Activated CD4-positive, alpha-beta memory T cell treated with anti-CD3 and anti-CD28 coated beads, Interleukin-2, amount 10 ng/mL, durations not matched to agents 7 days and 5 days (primary cell): ENCODE data around the gene SNX12. TPM values are rescaled to one million over a fixed set of nuclear protein-coding genes. Genes with fewer than 3 reads are reported as not detected.

Source experiments
- CTCF ChIA-PET: fragments of 350-600 bp; sonication (Branson Sonifier 250); formaldehyde crosslinking; loops from one replicate; lab custom pipeline; 2021; ENCODE audit warnings: antibody characterized with exemption, inconsistent platforms; lab: Charles Lee
- POLR2A ChIA-PET: fragments of 350-600 bp; sonication (Branson Sonifier 250); formaldehyde crosslinking; loops from one replicate; lab custom pipeline; 2021; ENCODE audit warnings: antibody characterized with exemption; lab: Charles Lee
- DNase-seq: peaks from one replicate; pipeline ENCODE4 v3.0.0-alpha.2; 2020
- H3K27ac Mint-ChIP-seq: one replicate; pipeline ENCODE4 v1.8.0; 2021; ENCODE audit warnings: mild to moderate bottlenecking, mixed read lengths
- H3K27me3 Mint-ChIP-seq: one replicate; pipeline ENCODE4 v1.8.0; 2021; ENCODE audit warnings: mixed read lengths
- H3K36me3 Mint-ChIP-seq: one replicate; pipeline ENCODE4 v1.8.0; 2021; ENCODE audit warnings: low read depth, mixed read lengths
- H3K4me1 Mint-ChIP-seq: one replicate; pipeline ENCODE4 v1.8.0; 2021; ENCODE audit warnings: mixed read lengths
- H3K4me3 Mint-ChIP-seq: one replicate; pipeline ENCODE4 v1.8.0; 2021; ENCODE audit warnings: mild to moderate bottlenecking, mixed read lengths
- H3K9me3 Mint-ChIP-seq: one replicate; pipeline ENCODE4 v1.8.0; 2021; ENCODE audit warnings: mixed read lengths
- total RNA-seq, 2 experiments: library from RNA; stranded (reverse); gene quantifications; one replicate each; pipeline ENCODE4 v1.2.3, GENCODE V29; 2021

SNX12 gene
- total RNA-seq, 2 experiments from 2014 or later: 43.2 to 43.5 TPM

- Mint-ChIP-seq H3K4me3 (no peak overlapping the region), H3K9me3 (no peaks in the 10 kb centered on the region), H3K4me1 (peaks cover 61% of the 10 kb centered on the region), H3K27ac (peak overlapping the region; percentile 78), H3K27me3 (peaks cover 2% of the 10 kb centered on the region), H3K36me3 (peaks cover 26% of the 10 kb centered on the region)
- ChIA-PET POLR2A (interaction anchor here (0.9 to 8.4 kb wide), 6 partner anchors 9 to 80 kb away, joined by 3 to 105 read pairs (median 10); partner anchors contain the start of genes IL2RG and MED12), CTCF (interaction anchor here (1.4 to 3.2 kb wide), 2 partner anchors 9 to 27 kb away, joined by 6 to 23 read pairs; partner anchors contain the start of gene IL2RG)
- DNase-seq: no peak
Observed at GRCh38 chrX:71102292-71102691, 34.2 kb upstream of the SNX12 start.

- Mint-ChIP-seq H3K4me3 (no peak overlapping the region), H3K27me3 (peaks cover 2% of the 10 kb centered on the region), H3K36me3 (peaks cover 14% of the 10 kb centered on the region), H3K27ac (no peak overlapping the region), H3K9me3 (no peaks in the 10 kb centered on the region), H3K4me1 (peaks cover 54% of the 10 kb centered on the region)
- ChIA-PET CTCF (interaction anchor here (1.4 to 3.2 kb wide), 3 partner anchors 11 to 29 kb away, joined by 8 to 23 read pairs (median 15); partner anchors contain the start of genes IL2RG and MED12), POLR2A (interaction anchor here (0.5 to 8.4 kb wide), 8 partner anchors 11 to 265 kb away, joined by 3 to 105 read pairs (median 4); partner anchors contain the start of genes IL2RG, MED12 and TAF1)
- no peak for DNase-seq
Observed at GRCh38 chrX:71100581-71101505, 32.7 kb upstream of the SNX12 start.

DNA sequence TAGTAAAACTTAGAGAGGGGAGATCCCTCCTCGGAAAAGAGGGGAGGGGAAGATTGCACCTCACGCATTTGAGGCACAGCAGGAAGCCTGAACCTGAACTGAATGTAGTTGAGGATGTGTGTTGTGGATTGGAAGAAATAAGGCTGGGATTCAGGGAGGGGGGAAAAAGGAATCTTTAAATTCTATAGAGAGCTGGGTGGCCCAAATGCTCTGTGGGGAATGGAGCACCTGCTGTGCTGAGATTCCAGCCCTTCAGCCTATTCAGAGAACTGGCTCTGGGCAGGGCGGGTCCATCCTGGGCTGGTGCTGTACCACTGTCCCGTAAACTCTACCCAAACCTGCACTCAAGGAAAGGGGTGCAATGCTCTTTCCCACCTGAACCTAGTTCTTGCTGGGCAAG, 31.6 kb upstream of the SNX12 start:
- peaks cover 2% of the 10 kb centered on the region for H3K27me3 Mint-ChIP-seq
- no peaks in the 10 kb centered on the region for H3K9me3 Mint-ChIP-seq
- POLR2A ChIA-PET: interaction anchor here (0.6 to 8.4 kb wide), 8 partner anchors 9 to 433 kb away, joined by 3 to 105 read pairs (median 4); partner anchors contain the start of genes IL2RG, MED12, NONO and OGT
- CTCF ChIA-PET: interaction anchor here (0.9 to 2.9 kb wide), 5 partner anchors 9 to 30 kb away, joined by 3 to 19 read pairs (median 10); partner anchors contain the start of genes IL2RG and MED12
- H3K36me3 Mint-ChIP-seq: peaks cover 9% of the 10 kb centered on the region
- peaks cover 53% of the 10 kb centered on the region for H3K4me1 Mint-ChIP-seq
- H3K4me3 Mint-ChIP-seq: no peak overlapping the region
- H3K27ac Mint-ChIP-seq: no peak overlapping the region
- DNase-seq: no peak

DNA sequence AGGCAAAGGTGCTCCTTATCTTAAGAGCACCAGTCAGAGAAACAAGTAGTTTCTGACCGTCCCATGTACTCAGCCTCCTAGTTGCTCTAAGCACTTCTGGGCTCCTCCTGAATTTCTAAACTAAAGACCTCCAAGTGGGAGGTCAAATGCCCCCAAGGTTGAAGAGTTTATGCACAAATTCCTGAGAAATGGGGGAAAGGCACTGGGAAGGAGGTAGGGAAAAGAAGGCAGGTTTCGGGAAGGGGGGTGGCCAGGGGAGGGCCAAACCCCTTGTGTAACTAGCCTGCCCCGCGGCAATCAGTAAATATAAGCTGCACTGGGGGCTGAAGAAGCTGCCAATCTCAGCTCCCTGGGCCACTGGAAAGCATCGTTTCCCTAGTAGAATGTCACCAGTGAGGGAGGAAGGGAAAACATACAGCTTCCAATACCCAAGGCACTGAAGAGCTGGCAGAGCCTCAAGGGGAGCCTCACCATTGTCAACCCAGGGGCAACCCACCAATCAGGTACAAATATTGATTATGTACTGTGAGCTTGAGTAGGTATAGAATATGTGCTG, 30.9 kb upstream of the SNX12 start:
- DNase-seq: no peak
- no peak overlapping the region for H3K4me3 Mint-ChIP-seq
- H3K27ac Mint-ChIP-seq: no peak overlapping the region
- H3K4me1 Mint-ChIP-seq: peaks cover 51% of the 10 kb centered on the region
- H3K36me3 Mint-ChIP-seq: peaks cover 2% of the 10 kb centered on the region
- H3K9me3 Mint-ChIP-seq: no peaks in the 10 kb centered on the region
- POLR2A ChIA-PET: interaction anchor here (0.6 to 8.4 kb wide), 8 partner anchors 10 to 433 kb away, joined by 3 to 105 read pairs (median 4); partner anchors contain the start of genes IL2RG, MED12, NONO and OGT
- CTCF ChIA-PET: interaction anchor here (0.9 to 2.9 kb wide), 5 partner anchors 9 to 31 kb away, joined by 3 to 19 read pairs (median 10); partner anchors contain the start of genes IL2RG and MED12
- H3K27me3 Mint-ChIP-seq: peaks cover 2% of the 10 kb centered on the region

- Mint-ChIP-seq H3K4me3 (no peak overlapping the region), H3K9me3 (no peaks in the 10 kb centered on the region), H3K4me1 (peaks cover 47% of the 10 kb centered on the region), H3K27me3 (peaks cover 2% of the 10 kb centered on the region), H3K27ac (no peak overlapping the region), H3K36me3 (no peaks in the 10 kb centered on the region)
- ChIA-PET POLR2A (interaction anchor here (1.4 to 2.7 kb wide), 2 partner anchors 13 to 20 kb away, joined by 6 to 30 read pairs; partner anchors contain the start of genes IL2RG and MED12), CTCF (interaction anchor here (1.0 to 2.6 kb wide), 4 partner anchors 13 to 128 kb away, joined by 4 to 8 read pairs (median 4); partner anchors contain the start of gene IL2RG)
- DNase-seq: peak; percentile 76
Observed at GRCh38 chrX:71098302-71098701, 30.2 kb upstream of the SNX12 start.

GRCh38 chrX:71096760-71097032, 28.6 kb upstream of the SNX12 start:
- ChIA-PET CTCF (interaction anchor here (1.4 to 2.6 kb wide), 3 partner anchors 22 to 34 kb away, joined by 8 to 9 read pairs (median 9); partner anchors contain the start of gene MED12), POLR2A (interaction anchor here (1.1 to 2.7 kb wide), 5 partner anchors 12 to 85 kb away, joined by 4 to 30 read pairs (median 7); partner anchors contain the start of genes IL2RG and MED12)
- H3K27me3 Mint-ChIP-seq: peaks cover 2% of the 10 kb centered on the region
- peak overlapping the region; percentile 96 for H3K4me3 Mint-ChIP-seq
- no peak for DNase-seq
- no peaks in the 10 kb centered on the region for H3K36me3 Mint-ChIP-seq
- no peaks in the 10 kb centered on the region for H3K9me3 Mint-ChIP-seq
- H3K4me1 Mint-ChIP-seq: peaks cover 36% of the 10 kb centered on the region
- no peak overlapping the region for H3K27ac Mint-ChIP-seq

DNA sequence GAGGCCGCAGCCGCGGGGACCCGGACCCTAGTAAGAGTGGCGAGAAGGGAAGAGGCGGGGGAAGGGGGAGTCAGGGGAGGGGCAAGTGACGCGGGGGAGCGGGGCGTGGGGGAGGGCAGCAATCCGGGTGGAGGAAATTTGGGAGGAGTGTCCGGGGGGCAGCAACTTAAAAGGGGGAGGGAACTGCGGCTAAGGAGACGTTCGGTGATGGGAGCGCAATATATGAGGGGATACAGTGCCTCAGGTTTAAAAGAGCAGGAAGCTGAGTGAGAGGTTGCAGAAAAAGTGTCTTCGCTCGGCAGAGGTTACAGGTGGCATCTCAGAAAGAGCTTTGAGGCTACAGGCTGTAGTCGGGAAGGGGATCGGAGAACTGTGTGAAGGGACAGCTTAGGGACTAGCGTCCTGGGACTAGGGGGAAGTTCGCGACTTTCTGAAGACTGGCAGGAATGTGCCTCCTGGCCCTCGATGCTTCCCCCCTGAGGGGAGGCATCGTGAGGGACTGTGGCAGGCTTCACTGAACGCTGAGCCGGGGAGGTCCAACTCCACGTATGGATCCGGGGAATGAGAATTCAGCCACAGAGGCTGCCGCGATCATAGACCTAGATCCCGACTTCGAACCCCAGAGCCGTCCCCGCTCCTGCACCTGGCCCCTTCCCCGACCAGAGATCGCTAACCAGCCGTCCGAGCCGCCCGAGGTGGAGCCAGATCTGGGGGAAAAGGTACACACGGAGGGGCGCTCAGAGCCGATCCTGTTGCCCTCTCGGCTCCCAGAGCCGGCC, 28.0 kb upstream of the SNX12 start:
- CTCF ChIA-PET: interaction anchor here (0.7 to 2.6 kb wide), 3 partner anchors 10 to 35 kb away, joined by 5 to 9 read pairs (median 8); partner anchors contain the start of gene MED12
- Mint-ChIP-seq H3K36me3 (no peaks in the 10 kb centered on the region), H3K4me1 (peaks cover 34% of the 10 kb centered on the region), H3K4me3 (peak overlapping the region; percentile 96), H3K27me3 (peaks cover 2% of the 10 kb centered on the region), H3K27ac (peak overlapping the region; percentile 66), H3K9me3 (no peaks in the 10 kb centered on the region)
- DNase-seq: no peak
- POLR2A ChIA-PET: interaction anchor here (0.9 to 2.7 kb wide), 6 partner anchors 9 to 86 kb away, joined by 4 to 30 read pairs (median 6); partner anchors contain the start of genes IL2RG and MED12

GRCh38 chrX:71095555-71095980, 27.4 kb upstream of the SNX12 start, which contains the start of gene FOXO4:
FOXO4 (plus strand) TSS chrX:71095851; CDS start chrX:71096529, 678 bp downstream.
- Mint-ChIP-seq H3K27ac (peak within 1 kb of the TSS; percentile 66), H3K4me1 (peaks cover 32% of the 10 kb centered on the region), H3K36me3 (no peaks in the 10 kb centered on the region), H3K27me3 (peaks cover 2% of the 10 kb centered on the region), H3K4me3 (peak within 1 kb of the TSS; percentile 96), H3K9me3 (no peaks in the 10 kb centered on the region)
- peak; percentile 90 for DNase-seq
- ChIA-PET CTCF (interaction anchor here (0.7 to 2.6 kb wide), 3 partner anchors 10 to 35 kb away, joined by 5 to 9 read pairs (median 8); partner anchors contain the start of gene MED12), POLR2A (interaction anchor here (0.9 to 2.7 kb wide), 6 partner anchors 10 to 36 kb away, joined by 3 to 30 read pairs (median 4); partner anchors contain the start of genes IL2RG and MED12)

DNA sequence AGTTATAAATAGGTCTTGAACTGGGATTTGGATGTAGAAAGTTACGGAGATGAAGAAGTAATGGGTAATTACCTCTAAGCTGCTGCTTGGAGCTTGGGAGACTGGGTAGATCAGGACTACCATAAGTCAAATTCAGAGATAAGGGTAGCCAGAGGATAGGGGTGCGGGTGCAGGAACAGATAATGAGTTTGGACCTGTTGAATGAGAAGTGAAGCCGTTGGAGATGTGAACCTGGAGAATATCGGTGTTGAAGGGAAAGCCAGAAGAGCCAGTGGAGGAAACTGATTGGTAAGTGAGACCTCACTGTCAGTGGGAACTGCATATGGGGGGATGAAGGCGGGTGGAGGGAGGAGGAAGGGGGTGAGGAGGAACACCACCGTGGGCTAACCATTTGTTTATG, 26.9 kb upstream of the SNX12 start:
- Mint-ChIP-seq H3K27me3 (peaks cover 2% of the 10 kb centered on the region), H3K27ac (no peak overlapping the region), H3K4me1 (peaks cover 32% of the 10 kb centered on the region), H3K36me3 (no peaks in the 10 kb centered on the region), H3K4me3 (peak overlapping the region; percentile 96), H3K9me3 (no peaks in the 10 kb centered on the region)
- POLR2A ChIA-PET: interaction anchor here (1.0 kb wide), 1 partner anchor 16 kb away, joined by 3 read pairs; the partner anchor contains the start of gene IL2RG
- DNase-seq: no peak
- CTCF ChIA-PET: no interaction called here

GRCh38 chrX:71091263-71091662, 23.1 kb upstream of the SNX12 start:
- no peak for DNase-seq
- H3K9me3 Mint-ChIP-seq: no peaks in the 10 kb centered on the region
- no peaks in the 10 kb centered on the region for H3K27me3 Mint-ChIP-seq
- no peaks in the 10 kb centered on the region for H3K36me3 Mint-ChIP-seq
- H3K27ac Mint-ChIP-seq: no peak overlapping the region
- ChIA-PET CTCF (no interaction called here), POLR2A (no interaction called here)
- H3K4me3 Mint-ChIP-seq: no peak overlapping the region
- peaks cover 18% of the 10 kb centered on the region for H3K4me1 Mint-ChIP-seq

GRCh38 chrX:71085900-71086299, 17.8 kb upstream of the SNX12 start:
- Mint-ChIP-seq H3K4me1 (peaks cover 5% of the 10 kb centered on the region), H3K36me3 (no peaks in the 10 kb centered on the region), H3K4me3 (no peak overlapping the region), H3K27me3 (peaks cover 2% of the 10 kb centered on the region), H3K9me3 (no peaks in the 10 kb centered on the region), H3K27ac (no peak overlapping the region)
- ChIA-PET POLR2A (interaction anchor here (0.8 kb wide), 1 partner anchor 13 kb away, joined by 3 read pairs; no protein-coding TSS in a partner anchor), CTCF (no interaction called here)
- no peak for DNase-seq
